Stimulated activated CD4-positive, alpha-beta T cell treated with anti-CD3 and anti-CD28 coated beads, Interleukin-12 subunit alpha, Interleukin-12 subunit beta, amount 100 ng/mL, for 48 hours (primary cell): ENCODE data around the gene TOB1.

Experiments
- DNase-seq, 3 donors: peaks; one replicate each; pipeline ENCODE4 v3.0.0-alpha.2; 2020; ENCODE audit warnings: low read depth in 2 of 3, low spot score in 1 of 3

TOB1 gene

GRCh38 chr17:50847566-50847965, 18.6 kb downstream of the TOB1 start:
- DNase-seq, result no peak

- no peak for DNase-seq
Measured at GRCh38 chr17:50845240-50846147, 20.7 kb downstream of the TOB1 start.

DNA sequence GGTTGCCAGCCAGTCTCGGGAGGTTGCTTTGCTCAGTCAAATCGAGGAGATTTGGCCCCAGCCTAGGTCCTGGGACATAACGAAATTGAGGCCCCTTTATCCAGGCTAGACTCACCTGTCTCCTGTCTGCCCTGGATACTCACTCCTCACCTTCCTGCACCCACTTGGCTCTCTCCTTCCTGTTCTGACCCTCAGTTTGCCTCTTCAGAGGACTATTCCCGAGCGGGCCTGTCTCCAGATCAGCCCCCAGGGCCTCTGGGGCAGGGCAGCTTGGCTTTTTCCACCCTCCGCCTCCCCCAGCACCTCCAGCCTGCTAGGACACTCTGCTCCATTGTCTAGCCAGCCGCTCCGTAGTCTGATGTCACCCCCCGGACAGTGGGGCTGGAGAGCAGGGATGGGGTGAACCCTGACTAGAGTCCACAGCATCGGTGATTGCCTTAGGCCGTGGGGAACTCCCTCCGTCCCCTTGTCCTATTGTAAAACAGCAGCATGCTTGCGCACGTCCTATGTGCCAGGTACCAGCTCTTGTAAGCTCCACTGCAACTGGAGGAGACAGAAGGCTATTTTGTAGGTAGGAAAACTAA, 21.9 kb downstream of the TOB1 start:
- DNase-seq, result no peak

- no peak for DNase-seq
Measured at GRCh38 chr17:50843150-50843905, 22.8 kb downstream of the TOB1 start.

DNA sequence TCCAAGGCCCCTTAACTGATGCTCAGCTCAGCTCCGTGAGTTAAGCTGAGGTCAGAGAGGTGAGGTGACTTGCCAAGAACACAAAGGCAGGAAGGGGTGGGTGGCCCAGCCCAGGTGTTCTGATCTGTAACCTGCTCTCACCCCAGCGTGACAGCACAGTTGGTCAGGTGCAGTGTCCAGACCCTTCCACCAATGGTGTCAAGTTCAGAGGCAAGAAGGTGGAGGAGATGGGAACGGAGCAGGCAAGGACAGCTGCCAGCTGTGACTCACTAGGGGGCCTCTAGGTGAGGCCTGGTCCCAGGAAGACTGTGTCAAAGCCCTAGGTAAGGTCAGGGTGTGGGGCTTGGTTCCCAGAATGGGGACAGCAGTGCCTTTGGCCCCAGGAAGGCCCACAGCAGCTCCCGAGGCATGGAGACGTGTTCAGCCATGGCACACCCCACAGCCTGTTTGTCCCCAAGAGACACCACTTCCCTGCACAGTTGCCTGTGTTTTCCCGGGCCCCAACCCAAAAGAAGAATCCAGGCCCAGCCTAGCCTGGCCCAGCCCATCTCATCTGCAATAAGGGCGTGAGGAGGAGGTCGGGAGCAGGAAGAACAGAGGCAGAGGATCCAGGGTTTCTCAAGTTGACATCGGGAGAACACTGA, 23.5 kb downstream of the TOB1 start:
- no peak for DNase-seq

GRCh38 chr17:50841949-50842354, 24.2 kb downstream of the TOB1 start:
- peak; percentile 40 to 60 (median 45) for DNase-seq

DNA sequence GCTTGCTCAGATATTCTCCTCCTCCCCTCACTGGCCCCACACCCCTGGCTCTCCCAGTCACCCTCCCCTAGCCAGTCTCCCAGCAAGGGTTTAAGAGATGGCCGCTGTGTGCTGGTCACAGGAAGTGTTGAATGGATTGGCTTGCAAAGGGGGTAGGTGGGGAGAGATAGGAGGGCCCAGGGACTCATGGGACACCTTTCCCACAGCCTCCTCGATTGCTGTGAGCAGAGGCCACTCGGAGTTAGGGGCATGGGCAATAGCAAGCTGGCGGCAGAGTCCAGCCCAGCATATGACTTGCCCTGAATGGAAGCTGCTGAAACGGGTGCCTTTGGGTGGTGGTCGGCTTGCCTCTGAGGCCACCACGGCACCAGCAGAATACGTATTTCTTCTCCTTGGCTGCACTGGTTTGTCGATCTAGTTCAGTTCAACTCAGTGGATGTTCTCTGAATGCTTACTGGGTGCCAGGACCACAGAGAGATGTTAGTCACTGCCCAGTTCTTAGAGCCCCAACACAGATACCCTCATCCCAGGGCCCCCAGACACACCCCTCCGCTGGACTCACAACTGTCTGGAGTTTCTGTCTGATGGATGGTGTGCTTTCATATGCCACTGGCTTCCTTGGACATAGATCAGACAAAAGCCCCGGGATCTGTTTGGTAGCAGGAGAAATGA, 24.7 kb downstream of the TOB1 start:
- no peak for DNase-seq

DNA sequence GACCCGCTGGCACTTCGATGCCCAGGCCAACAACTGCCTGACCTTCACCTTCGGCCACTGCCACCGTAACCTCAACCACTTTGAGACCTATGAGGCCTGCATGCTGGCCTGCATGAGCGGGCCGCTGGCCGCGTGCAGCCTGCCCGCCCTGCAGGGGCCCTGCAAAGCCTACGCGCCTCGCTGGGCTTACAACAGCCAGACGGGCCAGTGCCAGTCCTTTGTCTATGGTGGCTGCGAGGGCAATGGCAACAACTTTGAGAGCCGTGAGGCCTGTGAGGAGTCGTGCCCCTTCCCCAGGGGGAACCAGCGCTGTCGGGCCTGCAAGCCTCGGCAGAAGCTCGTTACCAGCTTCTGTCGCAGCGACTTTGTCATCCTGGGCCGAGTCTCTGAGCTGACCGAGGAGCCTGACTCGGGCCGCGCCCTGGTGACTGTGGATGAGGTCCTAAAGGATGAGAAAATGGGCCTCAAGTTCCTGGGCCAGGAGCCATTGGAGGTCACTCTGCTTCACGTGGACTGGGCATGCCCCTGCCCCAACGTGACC, 25.8 kb downstream of the TOB1 start:
- DNase-seq, result no peak

DNA sequence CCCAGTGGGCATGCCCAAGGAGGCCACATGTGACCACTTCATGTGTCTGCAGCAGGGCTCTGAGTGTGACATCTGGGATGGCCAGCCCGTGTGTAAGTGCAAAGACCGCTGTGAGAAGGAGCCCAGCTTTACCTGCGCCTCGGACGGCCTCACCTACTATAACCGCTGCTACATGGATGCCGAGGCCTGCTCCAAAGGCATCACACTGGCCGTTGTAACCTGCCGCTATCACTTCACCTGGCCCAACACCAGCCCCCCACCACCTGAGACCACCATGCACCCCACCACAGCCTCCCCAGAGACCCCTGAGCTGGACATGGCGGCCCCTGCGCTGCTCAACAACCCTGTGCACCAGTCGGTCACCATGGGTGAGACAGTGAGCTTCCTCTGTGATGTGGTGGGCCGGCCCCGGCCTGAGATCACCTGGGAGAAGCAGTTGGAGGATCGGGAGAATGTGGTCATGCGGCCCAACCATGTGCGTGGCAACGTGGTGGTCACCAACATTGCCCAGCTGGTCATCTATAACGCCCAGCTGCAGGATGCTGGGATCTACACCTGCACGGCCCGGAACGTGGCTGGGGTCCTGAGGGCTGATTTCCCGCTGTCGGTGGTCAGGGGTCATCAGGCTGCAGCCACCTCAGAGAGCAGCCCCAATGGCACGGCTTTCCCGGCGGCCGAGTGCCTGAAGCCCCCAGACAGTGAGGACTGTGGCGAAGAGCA, 26.4 kb downstream of the TOB1 start:
- DNase-seq, result no peak

DNA sequence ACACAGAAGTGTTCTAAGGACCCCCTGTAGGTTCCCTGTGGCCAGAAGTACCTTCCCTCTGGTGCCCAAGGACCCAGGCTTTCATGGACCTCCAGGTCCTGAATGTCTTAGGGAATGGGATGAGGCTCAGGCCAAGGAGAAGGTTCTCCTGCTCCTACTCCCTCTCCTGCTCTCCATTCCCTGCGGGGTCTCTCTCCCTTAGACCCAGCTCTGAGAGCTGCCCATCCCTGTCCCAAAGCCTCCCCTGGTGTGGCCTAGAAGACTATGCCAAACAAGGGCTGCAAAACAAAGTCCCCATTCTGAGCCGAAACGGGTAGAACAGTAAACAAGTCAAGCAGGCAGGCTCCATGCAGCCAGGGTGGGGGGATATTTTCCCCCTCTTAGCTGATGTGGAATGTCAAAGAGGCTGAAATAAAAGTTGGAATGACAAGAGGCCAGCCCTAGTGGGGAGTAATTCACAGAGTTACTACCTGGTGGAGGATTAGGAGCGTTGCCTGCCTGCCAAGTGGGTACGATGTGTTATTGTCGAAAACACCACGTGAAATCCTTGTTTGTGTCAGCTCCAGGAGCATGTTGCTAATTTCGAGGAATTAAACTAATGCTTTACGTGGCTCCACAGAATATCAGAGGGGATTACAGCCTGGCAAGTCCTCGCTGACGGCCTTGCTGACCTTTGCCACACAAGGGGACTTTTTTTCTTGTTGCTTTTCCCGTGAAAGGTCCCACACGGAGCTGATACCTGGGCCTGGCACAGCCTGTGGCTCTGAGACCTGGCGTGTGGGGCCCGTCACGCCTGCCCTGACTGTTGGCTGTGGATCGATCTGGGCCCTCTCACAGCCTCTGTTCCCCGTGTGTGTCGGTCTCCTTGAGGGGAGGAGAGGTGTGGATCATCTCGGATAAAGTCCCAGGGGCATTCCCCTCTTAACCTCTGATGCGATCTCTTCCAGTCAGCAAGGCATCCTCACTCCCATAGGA, 27.9 kb downstream of the TOB1 start:
- DNase-seq, result no peak

DNA sequence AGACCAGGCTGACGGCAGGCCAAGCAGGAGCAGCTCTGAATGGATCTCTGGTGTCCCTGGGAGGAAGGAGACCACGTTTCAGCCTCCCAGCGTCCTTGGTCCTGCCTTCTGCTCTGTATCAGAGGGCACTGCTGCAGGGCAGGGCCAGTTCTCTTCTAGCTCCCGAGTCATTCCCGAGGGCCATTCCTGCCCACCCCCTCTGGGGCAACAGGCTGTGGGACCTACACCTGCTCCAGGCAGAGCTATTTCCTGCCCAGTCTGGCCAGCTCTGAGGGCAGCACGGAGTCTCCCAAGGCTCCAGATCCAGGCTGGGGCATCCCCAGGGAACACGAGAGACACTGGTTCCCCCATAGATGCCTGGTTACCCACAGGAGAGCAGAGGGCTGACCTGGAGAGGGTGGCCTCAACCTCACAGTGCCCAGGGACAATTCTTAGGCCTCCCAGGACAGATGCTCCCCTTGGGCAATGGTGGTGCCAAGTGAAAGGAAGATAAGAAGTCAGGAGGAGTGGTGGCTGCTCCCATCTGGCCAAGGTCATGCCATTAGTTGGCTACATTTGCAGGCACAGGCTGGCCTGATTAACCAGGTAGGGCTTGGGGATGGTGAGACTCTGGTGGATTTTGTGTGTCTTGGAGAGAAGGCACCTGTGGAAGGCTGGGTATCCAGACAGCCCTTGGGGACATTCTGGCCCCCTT, 28.7 kb downstream of the TOB1 start:
- DNase-seq, result no peak

DNA sequence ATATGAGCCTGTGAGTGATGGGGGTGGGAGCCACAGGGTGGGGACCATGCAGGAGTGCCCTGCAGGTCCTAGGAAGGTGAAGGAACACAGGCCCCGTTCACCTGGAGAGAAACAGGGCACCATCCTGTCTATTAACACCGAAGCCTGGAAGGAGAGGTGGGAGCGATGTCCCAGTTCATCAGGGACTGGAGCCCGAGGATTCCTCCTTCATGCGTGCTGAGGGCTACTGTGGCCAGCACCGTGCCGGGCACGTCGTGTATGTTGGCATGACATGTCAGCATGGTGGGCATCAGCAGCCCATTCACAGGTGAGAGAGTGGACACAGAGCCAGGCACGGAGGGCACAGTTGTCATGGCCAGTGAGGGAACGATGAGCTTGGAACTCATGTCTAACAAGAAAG, 29.3 kb downstream of the TOB1 start:
- DNase-seq, result no peak

- DNase-seq, result no peak
Measured at GRCh38 chr17:50835301-50836234, 30.6 kb downstream of the TOB1 start, which contains the start of gene WFIKKN2. WFIKKN2 (plus strand) TSS chr17:50835586; CDS start chr17:50835938, 352 bp downstream.

- no peak for DNase-seq
Measured at GRCh38 chr17:50834429-50835300, 31.5 kb downstream of the TOB1 start.

DNA sequence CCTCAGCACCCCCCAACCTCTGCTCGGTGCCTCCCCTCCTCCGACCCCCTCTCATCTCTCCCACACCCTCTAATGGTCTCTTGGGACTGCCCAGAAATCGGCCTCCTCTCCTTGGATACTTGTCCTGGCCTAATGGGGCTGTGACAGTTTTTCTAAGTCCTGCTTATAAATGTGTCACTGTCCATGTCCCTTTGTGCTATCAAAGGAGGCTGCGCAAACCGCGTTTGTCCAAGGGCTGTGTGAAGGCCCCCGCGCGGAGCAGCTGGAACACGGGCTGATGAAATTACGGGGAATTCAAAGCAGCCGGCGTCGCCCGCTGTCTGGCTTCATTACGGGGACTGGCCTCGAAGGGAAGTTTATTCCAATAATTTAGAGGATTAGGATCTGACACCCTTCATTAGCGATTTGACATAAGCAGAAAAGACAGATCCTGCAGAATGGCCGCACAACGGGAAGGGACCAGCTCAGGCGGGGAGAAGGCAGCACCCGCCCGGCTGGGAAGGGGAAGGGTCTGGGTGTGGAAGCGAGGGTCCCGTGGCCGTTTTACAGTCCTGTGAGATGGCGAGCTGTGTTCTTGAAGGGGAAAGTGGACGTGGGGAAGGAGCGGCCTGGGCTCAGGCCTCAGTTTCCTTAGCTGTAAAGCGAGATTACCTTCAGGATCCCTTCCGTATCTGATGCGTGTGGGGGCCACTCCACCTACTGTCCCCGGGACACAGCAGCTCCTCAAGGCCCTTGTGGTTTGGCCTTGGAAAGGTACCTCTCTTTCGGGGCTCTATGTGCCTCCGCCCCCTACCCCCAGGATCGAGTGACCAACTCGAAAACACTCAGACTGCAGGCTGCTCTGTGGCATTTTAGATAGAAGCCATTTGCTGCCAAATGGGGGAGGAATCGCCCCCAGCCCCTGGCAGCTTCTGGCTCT, 32.4 kb downstream of the TOB1 start:
- DNase-seq, result no peak
